ENCODE data around the gene TSPEAR.
A peak's percentile ranks its signal among the peaks of the same experiment; 100 is the strongest.
"Not testable (repeated sequence)": the region's sequence is repeated elsewhere in the genome, so short reads cannot be mapped to it uniquely, and the experiment has no call there.

Gene TSPEAR

DNA sequence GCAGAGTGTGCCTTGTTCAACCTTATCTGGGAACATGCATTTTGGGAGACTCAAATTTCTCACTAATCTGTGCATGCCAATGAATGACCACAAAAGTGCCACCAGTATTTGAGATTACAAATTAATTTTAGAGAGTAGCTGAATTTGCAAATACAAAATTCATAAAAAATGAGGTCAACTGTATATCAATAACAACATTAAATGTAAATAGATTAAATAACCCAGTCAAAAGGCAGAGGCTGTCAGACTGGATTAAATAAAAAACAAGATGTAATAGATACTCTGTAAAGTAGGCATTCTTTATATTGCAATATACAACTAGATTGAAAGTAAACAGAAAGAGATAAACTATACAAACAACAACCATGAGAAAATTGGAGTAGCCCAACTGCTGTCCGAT lies 147.3 kb downstream of the TSPEAR start:
- DNase-seq = no peak

GRCh38 chr21:44558695-44559094 lies 152.7 kb downstream of the TSPEAR start, which contains the start of gene KRTAP10-3:
TSS of gene KRTAP10-3 (minus strand) at chr21:44558795. CDS start at chr21:44558715, 80 bp downstream.
- peak; percentile 10 for DNase-seq

GRCh38 chr21:44558329-44558675 lies 153.1 kb downstream of the TSPEAR start:
- DNase-seq = not testable (repeated sequence)

GRCh38 chr21:44557491-44558328 lies 153.7 kb downstream of the TSPEAR start:
- peak; percentile 8 for DNase-seq

GRCh38 chr21:44556879-44557278 lies 154.5 kb downstream of the TSPEAR start:
- DNase-seq = peak; percentile 12

DNA sequence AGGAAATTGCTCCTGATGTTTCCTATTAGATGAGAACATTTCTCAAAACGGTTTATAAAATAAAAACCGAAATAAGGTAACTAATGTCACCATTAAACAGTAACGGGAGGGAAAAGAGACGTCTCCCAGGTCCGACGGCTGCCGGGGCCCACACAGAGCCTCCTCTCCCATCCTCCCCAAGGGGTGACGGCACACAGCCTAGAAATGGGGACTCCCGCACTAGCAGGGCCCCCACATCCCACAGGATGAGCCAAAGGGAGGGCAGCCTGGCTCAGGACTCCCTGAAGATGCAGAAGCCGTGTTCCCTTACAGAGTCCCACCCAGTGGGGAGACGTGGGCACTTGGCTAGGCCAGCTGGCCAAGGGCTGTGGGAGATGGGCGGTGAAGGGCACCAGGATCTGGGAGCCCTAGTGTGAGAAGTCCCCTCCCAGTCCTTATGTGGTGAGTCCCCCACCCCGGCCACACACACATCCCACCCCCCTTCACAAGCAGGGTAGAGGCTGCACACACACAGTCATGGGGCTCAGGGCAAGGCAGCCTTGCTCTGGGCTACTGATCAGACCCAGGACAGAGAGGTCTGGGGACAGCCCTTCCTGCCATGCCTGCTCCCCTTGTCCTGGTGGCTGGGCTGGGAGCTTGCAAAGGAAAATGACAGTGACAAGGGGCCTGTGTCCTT lies 156.0 kb downstream of the TSPEAR start:
- DNase-seq = peak; percentile 9

DNA sequence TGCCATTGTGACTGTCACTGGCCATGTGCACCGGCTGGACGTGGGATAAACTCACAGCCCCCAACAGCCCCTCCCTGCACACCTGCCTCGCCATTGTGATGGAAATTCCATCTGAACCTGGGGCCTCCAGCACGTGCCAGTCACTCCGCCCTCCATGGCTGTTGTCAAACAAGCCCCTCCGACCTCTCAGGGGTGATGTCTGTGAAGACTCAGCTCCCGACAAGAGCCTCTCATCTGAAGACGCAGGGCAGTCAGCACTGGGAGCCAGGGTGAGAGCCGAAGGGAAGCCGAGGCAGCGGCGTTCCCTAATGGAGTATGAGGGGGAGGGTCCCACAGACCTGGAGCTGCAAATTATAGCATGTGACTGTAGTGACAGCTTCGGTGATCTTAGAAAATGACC lies 158.7 kb downstream of the TSPEAR start:
- no peak for DNase-seq

DNA sequence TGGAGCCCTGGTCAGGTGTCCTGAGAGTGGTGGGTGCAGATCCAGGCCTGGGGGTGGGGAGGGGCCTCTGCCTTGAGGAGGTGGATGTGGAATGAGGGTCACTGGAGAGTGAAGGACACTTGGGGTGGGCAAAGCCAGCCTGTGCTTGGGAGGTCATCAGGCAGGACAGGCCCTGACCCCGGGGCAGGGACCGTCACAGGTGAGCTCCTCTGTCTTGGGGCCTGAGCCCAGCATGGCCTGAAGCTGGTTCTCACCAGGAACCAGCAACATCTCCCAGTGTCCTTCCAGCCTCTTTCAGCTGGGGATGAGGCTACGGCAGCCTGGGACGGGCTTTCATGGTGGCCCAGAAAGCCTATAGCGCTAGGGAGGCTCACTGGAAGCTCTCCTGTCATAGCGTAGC lies 159.2 kb downstream of the TSPEAR start:
- DNase-seq = peak; percentile 7

GRCh38 chr21:44551340-44551961 lies 159.9 kb downstream of the TSPEAR start, which contains the start of gene KRTAP10-2:
TSS of gene KRTAP10-2 (minus strand) at chr21:44551505. CDS start at chr21:44551458, 47 bp downstream.
- peak; percentile 17 for DNase-seq

DNA sequence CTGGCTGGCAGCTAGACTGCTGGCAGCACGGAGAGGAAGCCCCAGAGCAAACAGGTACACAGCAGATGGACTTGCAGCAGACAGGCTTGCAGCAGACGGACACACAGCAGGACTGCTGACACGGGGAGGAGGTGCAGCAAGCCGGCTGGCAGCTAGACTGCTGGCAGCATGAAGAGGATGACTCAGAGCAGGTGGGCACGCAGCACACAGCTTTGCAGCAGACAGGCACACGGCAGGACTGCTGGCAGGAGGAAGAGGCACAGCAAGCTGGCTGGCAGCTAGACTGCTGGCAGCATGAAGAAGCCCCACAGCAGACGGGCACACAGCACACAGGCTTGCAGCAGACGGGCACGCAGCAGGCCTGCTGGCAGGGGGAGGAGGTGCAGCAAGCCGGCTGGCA lies 160.6 kb downstream of the TSPEAR start:
- peak; percentile 19 for DNase-seq

DNA sequence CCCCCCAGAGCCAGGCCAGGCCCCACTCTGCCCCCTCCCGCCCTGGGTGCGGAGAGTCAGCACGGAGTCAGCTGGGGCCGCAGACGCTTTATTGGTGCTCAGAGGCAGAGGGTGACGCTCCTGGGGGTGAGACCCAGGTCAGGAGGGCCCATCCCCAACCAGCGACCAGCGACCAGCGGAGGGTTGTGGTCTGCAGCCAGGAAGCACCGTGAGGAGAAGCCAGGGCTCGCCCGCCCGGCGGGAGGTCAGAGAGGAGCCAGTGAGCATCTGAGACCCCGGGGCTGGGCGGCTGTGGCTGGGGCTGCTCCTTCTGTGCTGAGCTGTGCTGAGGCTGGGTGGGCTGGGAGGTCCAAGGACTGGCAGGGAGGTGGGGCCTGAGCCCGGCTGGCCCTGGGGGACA lies 161.1 kb downstream of the TSPEAR start:
- DNase-seq = peak; percentile 19

GRCh38 chr21:44549525-44550211 lies 161.7 kb downstream of the TSPEAR start:
- peak; percentile 18 for DNase-seq

GRCh38 chr21:44548922-44549321 lies 162.4 kb downstream of the TSPEAR start:
- no peak for DNase-seq

DNA sequence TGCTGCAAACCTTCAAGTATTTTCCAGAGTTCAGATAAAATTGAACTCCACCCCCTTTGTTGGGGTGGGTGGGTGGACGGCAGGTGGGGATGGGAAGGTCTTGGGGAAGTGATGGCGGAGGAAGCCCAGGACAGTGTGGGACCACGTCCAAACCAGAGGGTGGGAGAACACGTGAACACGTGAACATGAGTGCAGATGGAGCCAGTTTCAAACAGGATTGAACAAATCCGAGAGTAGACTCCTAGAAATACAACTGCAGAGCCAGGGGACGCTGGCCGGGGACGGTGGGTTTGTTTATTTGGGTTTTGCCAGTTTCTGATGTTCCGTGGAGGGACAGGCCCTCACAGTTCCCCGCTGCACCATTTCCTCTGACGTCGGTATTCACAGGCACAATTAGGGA lies 163.0 kb downstream of the TSPEAR start:
- peak; percentile 12 for DNase-seq

- DNase-seq = peak; percentile 35
These were observed 163.6 kb downstream of the TSPEAR start for GRCh38 chr21:44547656-44548331.

GRCh38 chr21:44544566-44544965 lies 166.8 kb downstream of the TSPEAR start:
- DNase-seq = peak; percentile 10

GRCh38 chr21:44542716-44543115 lies 168.7 kb downstream of the TSPEAR start:
- no peak for DNase-seq

GRCh38 chr21:44540741-44541288 lies 170.6 kb downstream of the TSPEAR start:
- DNase-seq = no peak

DNA sequence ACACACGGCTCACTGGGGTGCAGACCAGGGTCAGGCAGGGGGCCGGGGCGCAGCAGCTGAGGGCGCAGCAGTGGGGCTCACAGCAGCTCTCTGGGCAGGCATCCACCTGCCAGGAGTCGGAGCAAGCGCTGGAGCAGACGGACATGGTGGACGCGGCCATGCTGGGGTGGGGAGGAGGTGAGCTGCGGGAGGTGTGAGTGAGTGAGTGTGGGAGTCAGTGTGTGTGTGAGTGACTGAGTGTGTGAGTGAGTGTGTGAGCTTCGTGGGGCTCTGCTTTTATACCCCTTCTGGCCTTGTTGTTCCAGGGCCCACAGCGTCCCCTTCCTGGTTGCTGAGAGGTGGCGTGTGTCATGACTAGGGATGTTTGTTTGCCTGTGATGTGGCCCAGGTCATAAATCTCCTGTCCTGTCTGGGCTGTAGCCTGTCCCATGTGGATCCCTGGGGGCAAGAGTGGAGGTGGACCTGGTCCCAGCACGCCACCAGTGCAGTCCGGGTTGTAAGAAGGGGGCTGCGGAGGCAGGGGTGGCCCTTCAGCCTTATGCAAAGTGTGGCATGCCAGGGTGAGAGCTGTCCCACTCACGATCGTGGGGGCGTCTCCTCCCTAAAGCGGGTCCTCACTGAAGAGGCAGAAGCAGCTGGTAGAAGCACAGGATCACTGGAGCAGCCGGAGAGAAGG lies 171.2 kb downstream of the TSPEAR start, which contains the start of gene KRTAP10-1:
TSS of gene KRTAP10-1 (minus strand) at position 205 of the 676 bp plus-strand sequence. CDS start at position 160, 45 bp downstream.
- peak; percentile 7 for DNase-seq

DNA sequence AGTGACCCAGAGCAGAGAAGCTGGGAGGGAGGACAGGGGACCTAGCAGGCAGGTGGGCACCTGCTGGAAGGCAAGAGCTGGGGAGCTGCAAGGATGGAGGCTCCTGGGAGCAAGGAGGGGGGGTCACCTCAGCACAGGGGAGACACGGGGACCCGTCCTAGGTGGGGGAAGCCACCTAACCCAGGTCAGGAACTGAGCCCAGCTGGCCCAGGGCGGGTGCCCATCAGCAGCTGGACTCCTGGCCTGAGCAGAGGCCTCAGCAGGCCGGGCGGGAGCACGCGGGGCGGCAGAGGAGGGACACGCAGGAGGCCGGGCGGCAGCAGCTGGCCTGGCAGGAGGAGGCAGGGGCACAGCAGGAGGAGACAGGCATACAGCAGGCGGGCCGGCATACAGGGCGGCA lies 172.3 kb downstream of the TSPEAR start:
- DNase-seq = peak; percentile 12

All from stimulated activated CD8-positive, alpha-beta memory T cell treated with anti-CD3 and anti-CD28 coated beads, Interleukin-4, amount 100 ng/mL, for 48 hours (primary cell).